Transverse colon (tissue), 4 donors: Measurements from ENCODE around the gene NPNT. TPM values are rescaled to one million over a fixed set of nuclear protein-coding genes. Genes with fewer than 3 reads are reported as not detected.

Source experiments
- DNase-seq: peaks from one replicate; pipeline ENCODE4 v3.0.0-alpha.2; 2019
- H3K27ac ChIP-seq, 4 donors: fragments of 200-600 bp; sonication (generic); 2 replicates each; pipeline ENCODE4 v1.5.1; 2016 to 2018; ENCODE audit warnings: inconsistent platforms in 4 of 4
- H3K27me3 ChIP-seq: fragments of 200-600 bp; sonication (generic); 2 replicates; pipeline ENCODE4 v1.5.1; 2017; ENCODE audit warnings: inconsistent platforms
- H3K36me3 ChIP-seq, 4 donors: fragments of 200-600 bp; sonication (generic); 2 replicates each; pipeline ENCODE4 v1.5.1; 2017 to 2019; ENCODE audit warnings: inconsistent platforms in 4 of 4
- H3K4me1 ChIP-seq, 4 donors: fragments of 200-600 bp; sonication (generic); 2 replicates each; pipeline ENCODE4 v1.5.1; 2017 to 2020; ENCODE audit warnings: inconsistent platforms in 4 of 4
- H3K4me3 ChIP-seq, 4 donors: fragments of 200-600 bp; sonication (generic); 1 replicate in 1 of 4; 2 replicates in 3 of 4; pipeline versions ENCODE4 v1.5.1 to v1.6.1; 2017 to 2019; ENCODE audit warnings: inconsistent platforms in 4 of 4
- H3K9me3 ChIP-seq, 2 donors: fragments of 200-600 bp; sonication (generic); 2 replicates each; pipeline ENCODE4 v1.5.1; 2017 to 2019; ENCODE audit warnings: inconsistent platforms in 2 of 2
- CTCF ChIP-seq, 5 experiments: fragments of 200-600 bp in 3 of 5; fragments of 450-650 bp in 2 of 5; sonication (generic) in 3 of 5; IDR thresholded peaks; 1 replicate in 2 of 5; 2 replicates in 3 of 5; pipeline ENCODE4 v1.5.1; 2016 to 2017; ENCODE audit warnings: antibody characterized with exemption in 5 of 5, inconsistent platforms in 3 of 5, mild to moderate bottlenecking in 2 of 5, moderate library complexity in 1 of 5
- EP300 ChIP-seq: sonication (generic); formaldehyde crosslinking; IDR thresholded peaks from one replicate; pipeline ENCODE4 v1.6.1; 2017; ENCODE audit warnings: antibody characterized with exemption, low read depth
- POLR2A ChIP-seq: fragments of 450-650 bp; IDR thresholded peaks from one replicate; pipeline ENCODE4 v1.6.1; 2016; ENCODE audit warnings: antibody characterized with exemption, mild to moderate bottlenecking, moderate library complexity
- POLR2AphosphoS5 ChIP-seq, 3 donors: sonication (generic); formaldehyde crosslinking; IDR thresholded peaks; one replicate each; pipeline ENCODE4 v1.6.1; 2016; ENCODE audit warnings: antibody characterized with exemption in 3 of 3
- WGBS, 2 donors: methylation state at CpG; one replicate each; pipeline ENCODE4 v1.1.5; 2018; ENCODE audit warnings: low coverage in 1 of 2; 5-methylcytosine and 5-hydroxymethylcytosine counted together
- in situ Hi-C, 4 donors: fragments of 200-750 bp; cut with MboI; loops; one replicate each; pipeline versions ENCODE4 v1.15.0 to v1.15.1; 2017; ENCODE audit warnings: low sequenced_read_pairs in 3 of 4, low pct_ligation_motif_present in 1 of 4, low pct_unique_long_range_greater_than_20kb in 1 of 4
- intact Hi-C: fragments of 100-400 bp; cut with DNase I; formaldehyde crosslinking; loops from one replicate; pipeline ENCODE4 v1.15.1; 2023; ENCODE audit warnings: low total_unique reads
- total RNA-seq, 4 donors: library from RNA; depleted of rRNA; stranded (reverse); fragments of >200 nt; gene quantifications; one replicate each; pipeline ENCODE4 v1.1.0, GENCODE V29; 2016

The NPNT gene
- total RNA-seq, 4 donors from 2014 or later, result 4.5 to 26.3 (median 24.4) TPM

GRCh38 chr4:106011387-106011786, 116.1 kb downstream of the NPNT start:
- Histone ChIP-seq H3K27me3 (no peaks in the 10 kb centered on the region), H3K9me3 (peaks cover 15 to 25% of the 10 kb centered on the region in 2 donors), H3K4me1 (no peaks in the 10 kb centered on the region), H3K4me3 (no peak overlapping the region), H3K36me3 (no peaks in the 10 kb centered on the region), H3K27ac (no peak overlapping the region)
- no peak for TF ChIP-seq EP300
- TF ChIP-seq POLR2A, result no peak
- no peak for TF ChIP-seq CTCF (IDR thresholded peaks at IDR 0.05)
- in situ Hi-C loops (no loop called here), intact Hi-C loops (loop anchor here (5.0 kb wide), 1 partner anchor 1136 kb away; no protein-coding TSS in a partner anchor)
- DNase-seq, result no peak
- 93 to 94% methylated on average over 1 of the region's 1 CpG for WGBS, 2 donors

- Histone ChIP-seq H3K27me3 (no peaks in the 10 kb centered on the region), H3K36me3 (no peaks in the 10 kb centered on the region), H3K9me3 (peaks cover 0 to 8% of the 10 kb centered on the region in 2 donors), H3K4me1 (no peaks in the 10 kb centered on the region), H3K27ac (no peak overlapping the region), H3K4me3 (no peak overlapping the region)
- in situ Hi-C loops (no loop called here), intact Hi-C loops (no loop called here)
- no peak for DNase-seq
- WGBS, 2 donors, result 55 to 75% methylated on average over 2 to 5 of the region's 5 CpGs
- TF ChIP-seq POLR2AphosphoS5 (IDR thresholded peaks at IDR 0.05), result no peak
- no peak for TF ChIP-seq CTCF (IDR thresholded peaks at IDR 0.05)
Measured at GRCh38 chr4:106017975-106018374, 122.7 kb downstream of the NPNT start.

GRCh38 chr4:106019771-106020170, 124.5 kb downstream of the NPNT start:
- no peak for DNase-seq
- in situ Hi-C loops, result no loop called here
- intact Hi-C loops, result no loop called here
- Histone ChIP-seq H3K36me3 (no peaks in the 10 kb centered on the region), H3K27ac (no peak overlapping the region), H3K9me3 (no peaks in the 10 kb centered on the region), H3K27me3 (no peaks in the 10 kb centered on the region), H3K4me3 (no peak overlapping the region), H3K4me1 (no peaks in the 10 kb centered on the region)
- TF ChIP-seq CTCF (IDR thresholded peaks at IDR 0.05) (no peak), POLR2A (no peak), EP300 (no peak), POLR2AphosphoS5 (IDR thresholded peaks at IDR 0.05) (no peak)

Other genes starting within 250 kb of the NPNT start
- gene INTS12, start 186.8 kb upstream of the NPNT start, total RNA-seq, result 10 to 100 TPM in 3 of 4 donors, 1 to 10 TPM in 1; 4.5 to 37.0 (median 22.0) TPM
- 10 to 100 TPM in 1 of 4 donors, 1 to 10 TPM in 2, under 1 TPM in 1; 0.40 to 11.1 (median 8.4) TPM for gene GSTCD, start 186.7 kb upstream of the NPNT start, total RNA-seq